HepG2 (cell line): Measurements from ENCODE around the gene TRAP1. TPM values are rescaled to one million over a fixed set of nuclear protein-coding genes. Genes with fewer than 3 reads are reported as not detected.

Experiments
- ATAC-seq: fragments of 200-7000 bp; cut with Tn5 transposase; 3 replicates; pipeline ENCODE4 v1.9.1; 2020; ENCODE audit warnings: mild to moderate bottlenecking, moderate library complexity
- BruUV-seq: library from RNA; stranded (reverse); fragments of 400-500 nt; replicated peaks from 2 replicates; lab custom pipeline; 2021; lab: Mats Ljungman, UMichigan
- CTCF ChIA-PET: fragments of 300-600 bp; formaldehyde crosslinking; extraction: SDS; loops from one replicate; lab custom pipeline; 2021; ENCODE audit warnings: low total read pairs, inconsistent platforms, low intra/inter-chr PET ratio; lab: Yijun Ruan, JAX
- POLR2A ChIA-PET: fragments of 350-600 bp; sonication (Branson Sonifier 250); formaldehyde crosslinking; loops from one replicate; lab custom pipeline; 2020; ENCODE audit warnings: antibody characterized with exemption, inconsistent platforms; lab: Yijun Ruan, JAX
- DNase-seq: peaks from one replicate; pipeline ENCODE4 v3.0.0-alpha.2; 2015; ENCODE audit warnings: low spot score
- FAIRE-seq: peaks from 3 replicates; lab custom pipeline; 2011; peaks lifted over from hg19 to GRCh38; lab: Jason Lieb, UNC
- H2AFZ ChIP-seq: one replicate; pipeline ENCODE4 v1.6.1; 2011; ENCODE audit warnings: low read length, inconsistent platforms
- H3K27ac ChIP-seq: fragments of 300-600 bp; 3 replicates; pipeline ENCODE4 v1.8.0; 2011; ENCODE audit warnings: mixed run types, mild to moderate bottlenecking, mixed read lengths, low read length, inconsistent platforms; ENCODE audit not compliant: insufficient read depth; ENCODE audit errors: extremely low read length
- H3K27me3 ChIP-seq, 2 experiments: fragments of 200-600 bp in 1 of 2; 2 replicates in 1 of 2; 3 replicates in 1 of 2; pipeline versions ENCODE4 v1.6.0 to v1.8.0; 2011; ENCODE audit warnings: low read length in 2 of 2, mild to moderate bottlenecking in 2 of 2, moderate library complexity in 2 of 2, inconsistent platforms in 1 of 2; ENCODE audit not compliant: insufficient read depth in 2 of 2, control insufficient read depth in 1 of 2
- H3K36me3 ChIP-seq, 2 experiments: fragments of 200-600 bp in 1 of 2; replicated peaks in 1 of 2; 2 replicates in 1 of 2; 3 replicates in 1 of 2; pipeline versions ENCODE4 v1.5.1 to v1.8.0; 2011; ENCODE audit warnings: low read length in 2 of 2, inconsistent platforms in 1 of 2; ENCODE audit not compliant: insufficient read depth in 2 of 2, control insufficient read depth in 1 of 2
- H3K4me1 ChIP-seq: 2 replicates; pipeline ENCODE4 v1.5.1; 2012; ENCODE audit warnings: low read length, inconsistent platforms; ENCODE audit not compliant: insufficient read depth
- H3K4me2 ChIP-seq: 2 replicates; pipeline ENCODE4 v1.6.0; 2011; ENCODE audit warnings: low read depth, low read length, inconsistent platforms
- H3K4me3 ChIP-seq, 3 experiments: fragments of 200-600 bp in 1 of 3; sonication (generic), shearing (Covaris generic) in 1 of 3; replicated peaks in 1 of 3; 2 replicates each; pipeline ENCODE4 v1.5.1; 2011 to 2016; ENCODE audit warnings: low read length in 3 of 3, inconsistent platforms in 2 of 3, low read depth in 2 of 3, mild to moderate bottlenecking in 2 of 3, control low read depth in 1 of 3, mixed read lengths in 1 of 3; ENCODE audit not compliant: insufficient read depth in 1 of 3
- H3K79me2 ChIP-seq: one replicate; pipeline ENCODE4 v1.6.1; 2011; ENCODE audit warnings: low read length, inconsistent platforms; ENCODE audit not compliant: insufficient read depth
- H3K9ac ChIP-seq: 2 replicates; pipeline ENCODE4 v1.6.0; 2011; ENCODE audit warnings: mild to moderate bottlenecking, low read depth, low read length, inconsistent platforms; ENCODE audit not compliant: insufficient read depth
- H3K9me3 ChIP-seq: 2 replicates; pipeline ENCODE4 v1.5.1; 2012; ENCODE audit warnings: mild to moderate bottlenecking, low read length
- H4K20me1 ChIP-seq: 2 replicates; pipeline ENCODE4 v1.6.0; 2011; ENCODE audit warnings: inconsistent platforms, mild to moderate bottlenecking, low read length, moderate library complexity; ENCODE audit not compliant: insufficient read depth
- CEBPB ChIP-seq: IDR thresholded peaks from 2 replicates; pipeline ENCODE4 v1.6.1; 2011; ENCODE audit warnings: low read depth, low read length, improper control_type of control experiment, borderline replicate concordance
- POLR2A ChIP-seq, 2 experiments: IDR thresholded peaks; 2 replicates each; pipeline ENCODE4 v1.6.1; 2011; ENCODE audit warnings: low read depth in 2 of 2, low read length in 2 of 2, mild to moderate bottlenecking in 1 of 2, moderate library complexity in 1 of 2; ENCODE audit not compliant: insufficient read depth in 1 of 2
- ZNF460 ChIP-seq: sonication (generic); formaldehyde crosslinking; IDR thresholded peaks from 2 replicates; pipeline ENCODE4 v1.5.1; 2020; ENCODE audit warnings: missing genetic modification reagents, mild to moderate bottlenecking, borderline replicate concordance
- WGBS: methylation state at CpG from one replicate; pipeline ENCODE4 v1.1.6; 2017; ENCODE audit warnings: low lambda C conversion rate; 5-methylcytosine and 5-hydroxymethylcytosine counted together
- in situ Hi-C: cut with HindIII; loops from 2 replicates; pipeline ENCODE4 v1.10.0; 2017; ENCODE audit warnings: low pct_unique_long_range_greater_than_20kb; ENCODE audit not compliant: extremely low pct_ligation_motif_present
- intact Hi-C: fragments of 100-400 bp; cut with micrococcal nuclease; formaldehyde crosslinking; loops from one replicate; pipeline ENCODE4 v1.10.0; 2022; ENCODE audit not compliant: unreplicated experiment
- polyA plus RNA-seq, 8 experiments: library from polyadenylated mRNA; depleted of rRNA in 3 of 8; stranded (reverse) in 7 of 8; unstranded in 1 of 8; fragments of >200 nt; fragmentation: Illumina TruSeq in 4 of 8; extraction: Trizol in 4 of 8; gene quantifications; 2 replicates each; pipeline versions ENCODE4 v1.2.1 to v1.2.3, GENCODE V29; 2011 to 2016; ENCODE audit warnings: low read depth in 4 of 8, missing spikeins in 1 of 8, mixed read lengths in 1 of 8; ENCODE audit not compliant: insufficient read depth in 1 of 8
- total RNA-seq, 5 experiments: library from RNA; depleted of rRNA; stranded (reverse); fragments of >200 nt; fragmentation: Illumina TruSeq; extraction: Trizol; gene quantifications; 2 replicates each; pipeline ENCODE4 v1.2.3, GENCODE V29; 2016; ENCODE audit warnings: low read depth in 1 of 5
- TF ChIP-seq, protein P1 (sequence below): sonication (generic); formaldehyde crosslinking; IDR thresholded peaks from 2 replicates; pipeline ENCODE4 v1.4.0; 2020; ENCODE audit warnings: missing genetic modification reagents
- TF ChIP-seq, protein P2 (sequence below): sonication (generic); formaldehyde crosslinking; IDR thresholded peaks from 2 replicates; pipeline ENCODE4 v1.4.0; 2020; ENCODE audit warnings: missing genetic modification reagents; ENCODE audit errors: not compliant biosample characterization

The TRAP1 gene
- total and polyA plus RNA-seq, 2 of the 13 experiments (the other 11 are each of a cell fraction or from before 2014, with no cell fraction given) = 127 to 240 TPM

DNA sequence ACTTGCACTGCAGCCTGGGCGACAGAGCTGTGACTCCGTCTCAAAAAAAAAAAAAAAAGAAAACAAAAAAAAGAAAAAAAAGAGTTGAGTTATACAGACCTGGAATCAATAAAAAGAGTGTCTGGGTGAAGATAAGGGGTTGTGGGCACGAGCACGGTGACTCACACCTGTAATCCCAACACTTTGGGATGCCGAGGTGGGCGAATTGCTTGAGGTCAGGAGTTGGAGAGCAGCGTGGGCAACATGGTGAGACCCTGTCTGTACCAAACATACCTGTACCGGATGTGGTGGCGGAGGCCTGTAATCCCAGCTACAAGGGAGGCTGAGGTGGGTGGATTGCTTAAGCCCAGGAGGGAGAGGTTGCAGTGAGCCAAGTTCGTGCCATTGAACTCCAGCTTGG is 1.3 kb upstream of the TRAP1 start:
- DNase-seq (no peak), FAIRE-seq (no peak), ATAC-seq (no peak)
- POLR2A ChIA-PET = interaction anchor here (9.7 kb wide), 1 partner anchor 23 kb away, joined by 144 read pairs; no protein-coding TSS in a partner anchor
- H2AFZ ChIP-seq = no peak overlapping the region
- peaks cover 32% of the 10 kb centered on the region for H3K79me2 ChIP-seq
- intact Hi-C loops = no loop called here
- H3K36me3 ChIP-seq = no peaks in the 10 kb centered on the region; a peak in 1 of 5 replicates
- no peaks in the 10 kb centered on the region for H4K20me1 ChIP-seq
- H3K9ac ChIP-seq = no peak overlapping the region
- H3K4me1 ChIP-seq = peaks cover 46% of the 10 kb centered on the region
- no peaks in the 10 kb centered on the region for H3K9me3 ChIP-seq
- peaks cover 0 to 2% of the 10 kb centered on the region in 2 experiments; a peak in 1 of 5 replicates for H3K27me3 ChIP-seq
- no peak overlapping the region for H3K27ac ChIP-seq
- BruUV-seq = no TSS peak
- no peak overlapping the region for H3K4me2 ChIP-seq
- CTCF ChIA-PET = no interaction called here
- WGBS = 92% methylated on average over 10 of the region's 10 CpGs
- H3K4me3 ChIP-seq = no peak overlapping the region
- TF ChIP-seq, protein P1, sequence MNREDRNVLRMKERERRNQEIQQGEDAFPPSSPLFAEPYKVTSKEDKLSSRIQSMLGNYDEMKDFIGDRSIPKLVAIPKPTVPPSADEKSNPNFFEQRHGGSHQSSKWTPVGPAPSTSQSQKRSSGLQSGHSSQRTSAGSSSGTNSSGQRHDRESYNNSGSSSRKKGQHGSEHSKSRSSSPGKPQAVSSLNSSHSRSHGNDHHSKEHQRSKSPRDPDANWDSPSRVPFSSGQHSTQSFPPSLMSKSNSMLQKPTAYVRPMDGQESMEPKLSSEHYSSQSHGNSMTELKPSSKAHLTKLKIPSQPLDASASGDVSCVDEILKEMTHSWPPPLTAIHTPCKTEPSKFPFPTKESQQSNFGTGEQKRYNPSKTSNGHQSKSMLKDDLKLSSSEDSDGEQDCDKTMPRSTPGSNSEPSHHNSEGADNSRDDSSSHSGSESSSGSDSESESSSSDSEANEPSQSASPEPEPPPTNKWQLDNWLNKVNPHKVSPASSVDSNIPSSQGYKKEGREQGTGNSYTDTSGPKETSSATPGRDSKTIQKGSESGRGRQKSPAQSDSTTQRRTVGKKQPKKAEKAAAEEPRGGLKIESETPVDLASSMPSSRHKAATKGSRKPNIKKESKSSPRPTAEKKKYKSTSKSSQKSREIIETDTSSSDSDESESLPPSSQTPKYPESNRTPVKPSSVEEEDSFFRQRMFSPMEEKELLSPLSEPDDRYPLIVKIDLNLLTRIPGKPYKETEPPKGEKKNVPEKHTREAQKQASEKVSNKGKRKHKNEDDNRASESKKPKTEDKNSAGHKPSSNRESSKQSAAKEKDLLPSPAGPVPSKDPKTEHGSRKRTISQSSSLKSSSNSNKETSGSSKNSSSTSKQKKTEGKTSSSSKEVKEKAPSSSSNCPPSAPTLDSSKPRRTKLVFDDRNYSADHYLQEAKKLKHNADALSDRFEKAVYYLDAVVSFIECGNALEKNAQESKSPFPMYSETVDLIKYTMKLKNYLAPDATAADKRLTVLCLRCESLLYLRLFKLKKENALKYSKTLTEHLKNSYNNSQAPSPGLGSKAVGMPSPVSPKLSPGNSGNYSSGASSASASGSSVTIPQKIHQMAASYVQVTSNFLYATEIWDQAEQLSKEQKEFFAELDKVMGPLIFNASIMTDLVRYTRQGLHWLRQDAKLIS (CRISPR knock-in tag) = no peak
- 0 out of 4 replicates have a peak, but pooled peaks of 1 of the 2 experiments have one; percentile 26 for TF ChIP-seq POLR2A (IDR thresholded peaks at IDR 0.05; ENCODE audit: insufficient read depth in 1 of 2, low read depth in 2 of 2, low read length in 2 of 2)
- TF ChIP-seq ZNF460 = peak; percentile 89
- peak; percentile 14; the same call in 1 of the 2 replicates for TF ChIP-seq CEBPB
- TF ChIP-seq, protein P2, sequence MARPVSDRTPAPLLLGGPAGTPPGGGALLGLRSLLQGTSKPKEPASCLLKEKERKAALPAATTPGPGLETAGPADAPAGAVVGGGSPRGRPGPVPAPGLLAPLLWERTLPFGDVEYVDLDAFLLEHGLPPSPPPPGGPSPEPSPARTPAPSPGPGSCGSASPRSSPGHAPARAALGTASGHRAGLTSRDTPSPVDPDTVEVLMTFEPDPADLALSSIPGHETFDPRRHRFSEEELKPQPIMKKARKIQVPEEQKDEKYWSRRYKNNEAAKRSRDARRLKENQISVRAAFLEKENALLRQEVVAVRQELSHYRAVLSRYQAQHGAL = no peak
- in situ Hi-C loops = no loop called here
